SK-N-SH treated with all-trans-retinoic acid at 6 μM for 48 hours (cell line): ENCODE data around the gene MEI4.

Source experiments
- ATAC-seq: fragments of 200-7000 bp; cut with Tn5 transposase; 3 replicates; pipeline ENCODE4 v1.9.1; 2020; ENCODE audit warnings: mild to moderate bottlenecking, moderate library complexity
- ARNTL ChIP-seq: fragments of 450-650 bp; formaldehyde crosslinking; IDR thresholded peaks from 2 replicates; pipeline ENCODE4 v1.5.0; 2020; ENCODE audit warnings: low read depth, mild to moderate bottlenecking, moderate library complexity, borderline replicate concordance
- CREB5 ChIP-seq: fragments of 250-450 bp; sonication (Bioruptor Pico); IDR thresholded peaks from 2 replicates; pipeline ENCODE4 v1.5.1; 2020; ENCODE audit warnings: low read depth, mild to moderate bottlenecking, moderate library complexity
- CSDC2 ChIP-seq: fragments of 250-450 bp; sonication (Bioruptor Pico); IDR thresholded peaks from 2 replicates; pipeline ENCODE4 v1.5.0; 2020; ENCODE audit warnings: mild to moderate bottlenecking, moderate library complexity
- ESRRG ChIP-seq: fragments of 250-450 bp; sonication (Bioruptor Pico); IDR thresholded peaks from 2 replicates; pipeline ENCODE4 v1.6.1; 2021; ENCODE audit warnings: mild to moderate bottlenecking
- GLIS3 ChIP-seq: fragments of 250-450 bp; sonication (Bioruptor Pico); IDR thresholded peaks from 2 replicates; pipeline ENCODE4 v1.5.0; 2020; ENCODE audit warnings: mild to moderate bottlenecking, moderate library complexity
- ISL1 ChIP-seq: fragments of 250-450 bp; sonication (Bioruptor Pico); IDR thresholded peaks from 2 replicates; pipeline ENCODE4 v2.1.2; 2022; ENCODE audit warnings: mild to moderate bottlenecking, moderate library complexity
- OSR1 ChIP-seq: fragments of 250-450 bp; sonication (Bioruptor Pico); IDR thresholded peaks from 2 replicates; pipeline ENCODE4 v1.8.0; 2022; ENCODE audit warnings: moderate library complexity, mild to moderate bottlenecking, inconsistent platforms
- PATZ1 ChIP-seq: fragments of 250-450 bp; sonication (Bioruptor Pico); IDR thresholded peaks from 2 replicates; pipeline ENCODE4 v1.8.0; 2020; ENCODE audit warnings: mild to moderate bottlenecking, moderate library complexity, borderline replicate concordance
- PPARA ChIP-seq: fragments of 250-450 bp; sonication (Bioruptor Pico); IDR thresholded peaks from 2 replicates; pipeline ENCODE4 v1.5.0; 2020; ENCODE audit warnings: mild to moderate bottlenecking, borderline replicate concordance
- RARB ChIP-seq: fragments of 250-450 bp; sonication (Bioruptor Pico); IDR thresholded peaks from 2 replicates; pipeline ENCODE4 v1.8.0; 2021; ENCODE audit warnings: mild to moderate bottlenecking, moderate library complexity
- SNAI2 ChIP-seq: fragments of 250-450 bp; sonication (Bioruptor Pico); IDR thresholded peaks from 2 replicates; pipeline ENCODE4 v1.5.0; 2020; ENCODE audit warnings: mild to moderate bottlenecking, moderate library complexity
- TCF4 ChIP-seq: fragments of 250-450 bp; sonication (Bioruptor Pico); IDR thresholded peaks from 2 replicates; pipeline ENCODE4 v1.8.0; 2021; ENCODE audit warnings: mild to moderate bottlenecking, moderate library complexity, borderline replicate concordance
- TOX ChIP-seq: fragments of 250-450 bp; sonication (Bioruptor Pico); IDR thresholded peaks from 2 replicates; pipeline ENCODE4 v1.8.0; 2021; ENCODE audit warnings: mild to moderate bottlenecking, moderate library complexity, borderline replicate concordance
- TSHZ2 ChIP-seq: fragments of 250-450 bp; sonication (Bioruptor Pico); IDR thresholded peaks from 2 replicates; pipeline ENCODE4 v1.5.0; 2020; ENCODE audit warnings: mild to moderate bottlenecking, moderate library complexity
- ZFP3 ChIP-seq: fragments of 250-450 bp; sonication (Bioruptor Pico); IDR thresholded peaks from 2 replicates; pipeline ENCODE4 v1.5.0; 2020; ENCODE audit warnings: mild to moderate bottlenecking, moderate library complexity
- ZNF565 ChIP-seq: fragments of 450-650 bp; formaldehyde crosslinking; conservative IDR thresholded peaks from 2 replicates; pipeline ENCODE4 v1.5.0; 2020; ENCODE audit warnings: low read depth, mild to moderate bottlenecking, moderate library complexity
- ZNF70 ChIP-seq: fragments of 450-650 bp; formaldehyde crosslinking; IDR thresholded peaks from 2 replicates; pipeline ENCODE4 v1.5.0; 2020; ENCODE audit warnings: mild to moderate bottlenecking, moderate library complexity
- ZNF8 ChIP-seq: fragments of 450-650 bp; formaldehyde crosslinking; IDR thresholded peaks from 2 replicates; pipeline ENCODE4 v1.5.0; 2020; ENCODE audit warnings: mild to moderate bottlenecking, moderate library complexity
- TF ChIP-seq, protein P1 (sequence below): fragments of 250-450 bp; sonication (Bioruptor Pico); IDR thresholded peaks from 2 replicates; pipeline ENCODE4 v1.5.1; 2021; ENCODE audit warnings: mild to moderate bottlenecking, moderate library complexity
- TF ChIP-seq, protein P2 (sequence below): fragments of 250-450 bp; sonication (Bioruptor Pico); IDR thresholded peaks from 2 replicates; pipeline ENCODE4 v1.8.0; 2021; ENCODE audit warnings: low read depth, mild to moderate bottlenecking, moderate library complexity, borderline replicate concordance

Gene MEI4

GRCh38 chr6:77814119-77814518 lies 161.3 kb downstream of the MEI4 start:
- TF ChIP-seq CREB5 (CRISPR knock-in tag) (no peak), PATZ1 (CRISPR knock-in tag) (no peak), ZFP3 (CRISPR knock-in tag) (no peak), ARNTL (CRISPR knock-in tag) (no peak), ISL1 (no peak), ZNF70 (CRISPR knock-in tag) (no peak), SNAI2 (CRISPR knock-in tag) (no peak), RARB (CRISPR knock-in tag) (no peak), ZNF8 (CRISPR knock-in tag) (no peak), ESRRG (CRISPR knock-in tag) (no peak), TCF4 (CRISPR knock-in tag) (no peak), ZNF565 (CRISPR knock-in tag) (no peak), GLIS3 (CRISPR knock-in tag) (no peak), TOX (CRISPR knock-in tag) (no peak), CSDC2 (CRISPR knock-in tag) (no peak), TSHZ2 (CRISPR knock-in tag) (no peak), OSR1 (CRISPR knock-in tag) (no peak), PPARA (no peak)
- TF ChIP-seq, protein P1, sequence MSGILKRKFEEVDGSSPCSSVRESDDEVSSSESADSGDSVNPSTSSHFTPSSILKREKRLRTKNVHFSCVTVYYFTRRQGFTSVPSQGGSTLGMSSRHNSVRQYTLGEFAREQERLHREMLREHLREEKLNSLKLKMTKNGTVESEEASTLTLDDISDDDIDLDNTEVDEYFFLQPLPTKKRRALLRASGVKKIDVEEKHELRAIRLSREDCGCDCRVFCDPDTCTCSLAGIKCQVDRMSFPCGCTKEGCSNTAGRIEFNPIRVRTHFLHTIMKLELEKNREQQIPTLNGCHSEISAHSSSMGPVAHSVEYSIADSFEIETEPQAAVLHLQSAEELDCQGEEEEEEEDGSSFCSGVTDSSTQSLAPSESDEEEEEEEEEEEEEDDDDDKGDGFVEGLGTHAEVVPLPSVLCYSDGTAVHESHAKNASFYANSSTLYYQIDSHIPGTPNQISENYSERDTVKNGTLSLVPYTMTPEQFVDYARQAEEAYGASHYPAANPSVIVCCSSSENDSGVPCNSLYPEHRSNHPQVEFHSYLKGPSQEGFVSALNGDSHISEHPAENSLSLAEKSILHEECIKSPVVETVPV (CRISPR knock-in tag): no peak
- TF ChIP-seq, protein P2, sequence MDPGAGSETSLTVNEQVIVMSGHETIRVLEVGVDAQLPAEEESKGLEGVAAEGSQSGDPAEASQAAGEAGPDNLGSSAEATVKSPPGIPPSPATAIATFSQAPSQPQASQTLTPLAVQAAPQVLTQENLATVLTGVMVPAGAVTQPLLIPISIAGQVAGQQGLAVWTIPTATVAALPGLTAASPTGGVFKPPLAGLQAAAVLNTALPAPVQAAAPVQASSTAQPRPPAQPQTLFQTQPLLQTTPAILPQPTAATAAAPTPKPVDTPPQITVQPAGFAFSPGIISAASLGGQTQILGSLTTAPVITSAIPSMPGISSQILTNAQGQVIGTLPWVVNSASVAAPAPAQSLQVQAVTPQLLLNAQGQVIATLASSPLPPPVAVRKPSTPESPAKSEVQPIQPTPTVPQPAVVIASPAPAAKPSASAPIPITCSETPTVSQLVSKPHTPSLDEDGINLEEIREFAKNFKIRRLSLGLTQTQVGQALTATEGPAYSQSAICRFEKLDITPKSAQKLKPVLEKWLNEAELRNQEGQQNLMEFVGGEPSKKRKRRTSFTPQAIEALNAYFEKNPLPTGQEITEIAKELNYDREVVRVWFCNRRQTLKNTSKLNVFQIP (CRISPR knock-in tag): no peak
- ATAC-seq: no peak

GRCh38 chr6:77815531-77815930 lies 162.7 kb downstream of the MEI4 start:
- TF ChIP-seq, protein P1 (CRISPR knock-in tag): no peak
- no peak for TF ChIP-seq CREB5 (CRISPR knock-in tag)
- ATAC-seq: no peak
